ENCODE results near the gene NRAP.

Gene NRAP

DNA sequence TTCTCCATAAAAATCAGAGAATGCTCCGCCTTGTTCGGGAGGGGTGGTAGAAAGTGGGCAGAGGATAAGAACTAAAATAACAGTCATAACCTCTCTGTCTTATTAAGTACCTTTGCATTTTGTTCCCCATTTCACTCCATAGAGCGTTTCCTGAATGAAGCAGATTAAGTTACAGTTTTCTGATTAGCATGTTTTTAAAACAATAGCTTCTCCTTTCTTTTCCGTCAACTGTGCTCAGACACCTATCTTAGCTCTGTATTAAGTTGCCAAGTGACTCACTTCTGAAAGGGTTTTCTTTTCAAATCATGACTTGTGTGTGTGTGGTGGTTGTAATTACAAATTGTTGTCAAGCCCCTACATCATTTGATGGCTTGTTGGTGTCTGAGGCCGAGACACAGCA is 109.6 kb downstream of the NRAP start:
- no peaks in the 10 kb centered on the region for H3K4me1 ChIP-seq (ENCODE audit: control insufficient read depth, insufficient read depth, low read length, poor library complexity, severe bottlenecking)
- no peak overlapping the region for H3K27ac ChIP-seq (ENCODE audit: insufficient read depth, low read length, poor library complexity, severe bottlenecking)
- no peaks in the 10 kb centered on the region for H3K36me3 ChIP-seq (ENCODE audit: control insufficient read depth, insufficient read depth, low read length)
- H3K9me3 ChIP-seq (ENCODE audit: control insufficient read depth, low read length) = no peaks in the 10 kb centered on the region
- no peak overlapping the region for H3K4me3 ChIP-seq (ENCODE audit: insufficient read depth, low read depth, low read length, poor library complexity, severe bottlenecking)
- no peaks in the 10 kb centered on the region for H3K27me3 ChIP-seq (replicated peaks; ENCODE audit: control insufficient read depth, insufficient read depth, low read length, poor library complexity, severe bottlenecking)
- DNase-seq = no peak

DNA sequence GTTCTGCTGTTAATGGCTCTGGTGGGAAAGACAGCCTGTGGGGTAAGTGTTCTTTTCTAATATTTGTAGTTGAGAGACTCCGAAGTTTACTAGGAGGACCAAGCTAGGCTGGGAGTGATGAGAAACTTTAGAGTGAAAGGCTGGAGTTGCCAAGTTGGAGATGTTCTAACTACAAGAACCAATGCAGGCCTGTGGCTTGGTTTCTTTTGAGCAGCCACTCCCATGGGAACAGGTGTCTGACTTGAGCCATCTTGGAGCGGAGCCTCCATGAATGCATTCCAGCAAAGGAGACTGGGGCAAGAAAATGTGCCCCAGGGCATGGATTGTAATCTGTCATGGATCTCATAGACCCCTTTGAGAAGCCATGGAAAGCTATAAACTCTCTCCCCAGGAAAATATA is 110.7 kb downstream of the NRAP start:
- no peaks in the 10 kb centered on the region for H3K27me3 ChIP-seq (replicated peaks; ENCODE audit: control insufficient read depth, insufficient read depth, low read length, poor library complexity, severe bottlenecking)
- H3K36me3 ChIP-seq (ENCODE audit: control insufficient read depth, insufficient read depth, low read length) = no peaks in the 10 kb centered on the region
- H3K4me1 ChIP-seq (ENCODE audit: control insufficient read depth, insufficient read depth, low read length, poor library complexity, severe bottlenecking) = no peaks in the 10 kb centered on the region
- no peak overlapping the region for H3K27ac ChIP-seq (ENCODE audit: insufficient read depth, low read length, poor library complexity, severe bottlenecking)
- DNase-seq = no peak
- no peaks in the 10 kb centered on the region for H3K9me3 ChIP-seq (ENCODE audit: control insufficient read depth, low read length)
- no peak overlapping the region for H3K4me3 ChIP-seq (ENCODE audit: insufficient read depth, low read depth, low read length, poor library complexity, severe bottlenecking)

DNA sequence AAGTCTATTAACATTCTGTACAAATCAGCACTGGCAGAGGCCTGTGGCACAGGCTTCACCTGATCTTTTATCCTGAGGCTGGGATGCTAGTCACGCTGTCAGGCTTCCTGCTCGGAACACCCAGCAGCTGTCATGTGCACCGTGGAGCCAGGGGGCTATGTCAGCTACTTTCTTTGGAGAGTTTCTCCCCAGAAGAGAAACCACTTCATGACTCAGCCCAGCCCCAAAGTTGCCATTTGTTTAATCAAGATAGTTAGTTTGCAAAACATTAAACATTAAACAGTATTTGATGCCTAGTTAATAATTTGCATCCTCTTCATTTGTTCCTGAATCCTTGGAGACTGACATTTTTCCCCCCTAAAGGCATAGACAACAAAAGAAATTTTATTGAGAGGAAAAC is 111.1 kb downstream of the NRAP start, which contains the start of gene HABP2:
Gene HABP2 (plus strand): TSS at position 353 of the 400 bp plus-strand sequence. CDS start 69 bp downstream, outside the sequence.
- DNase-seq = no peak

DNA sequence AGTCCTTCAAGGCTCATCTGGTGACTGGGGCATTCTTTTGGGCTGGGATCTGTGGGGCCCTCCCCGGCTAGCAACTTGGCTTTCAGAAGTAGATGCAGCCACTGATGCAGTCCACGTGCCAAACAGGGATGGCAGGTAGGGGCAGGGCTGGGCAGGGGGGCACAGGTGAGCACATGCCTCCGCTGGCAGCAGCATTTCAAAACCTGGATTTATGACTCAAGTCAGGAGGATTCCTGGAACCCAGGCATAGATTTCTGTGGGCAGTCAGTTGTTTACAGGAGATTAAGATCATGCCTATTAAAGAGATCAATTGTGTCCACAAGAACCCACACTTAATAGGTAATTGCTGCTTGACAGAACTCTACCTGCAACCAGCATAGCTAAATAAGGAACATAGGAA is 111.8 kb downstream of the NRAP start:
- Histone ChIP-seq H3K27ac (ENCODE audit: insufficient read depth, low read length, poor library complexity, severe bottlenecking) (no peak overlapping the region), H3K27me3 (replicated peaks; ENCODE audit: control insufficient read depth, insufficient read depth, low read length, poor library complexity, severe bottlenecking) (no peaks in the 10 kb centered on the region), H3K9me3 (ENCODE audit: control insufficient read depth, low read length) (no peaks in the 10 kb centered on the region), H3K36me3 (ENCODE audit: control insufficient read depth, insufficient read depth, low read length) (no peaks in the 10 kb centered on the region), H3K4me1 (ENCODE audit: control insufficient read depth, insufficient read depth, low read length, poor library complexity, severe bottlenecking) (no peaks in the 10 kb centered on the region), H3K4me3 (ENCODE audit: insufficient read depth, low read depth, low read length, poor library complexity, severe bottlenecking) (no peak overlapping the region)
- DNase-seq = no peak

More for the DNA sequence above, 111.1 kb downstream of the NRAP start, which contains the start of gene HABP2:
- Histone ChIP-seq H3K4me1 (ENCODE audit: control insufficient read depth, insufficient read depth, low read length, poor library complexity, severe bottlenecking) (no peaks in the 10 kb centered on the region), H3K4me3 (ENCODE audit: insufficient read depth, low read depth, low read length, poor library complexity, severe bottlenecking) (no peak within 1 kb of the TSS), H3K27me3 (replicated peaks; ENCODE audit: control insufficient read depth, insufficient read depth, low read length, poor library complexity, severe bottlenecking) (no peaks in the 10 kb centered on the region), H3K36me3 (ENCODE audit: control insufficient read depth, insufficient read depth, low read length) (no peaks in the 10 kb centered on the region), H3K9me3 (ENCODE audit: control insufficient read depth, low read length) (no peaks in the 10 kb centered on the region), H3K27ac (ENCODE audit: insufficient read depth, low read length, poor library complexity, severe bottlenecking) (no peak within 1 kb of the TSS)

DNA sequence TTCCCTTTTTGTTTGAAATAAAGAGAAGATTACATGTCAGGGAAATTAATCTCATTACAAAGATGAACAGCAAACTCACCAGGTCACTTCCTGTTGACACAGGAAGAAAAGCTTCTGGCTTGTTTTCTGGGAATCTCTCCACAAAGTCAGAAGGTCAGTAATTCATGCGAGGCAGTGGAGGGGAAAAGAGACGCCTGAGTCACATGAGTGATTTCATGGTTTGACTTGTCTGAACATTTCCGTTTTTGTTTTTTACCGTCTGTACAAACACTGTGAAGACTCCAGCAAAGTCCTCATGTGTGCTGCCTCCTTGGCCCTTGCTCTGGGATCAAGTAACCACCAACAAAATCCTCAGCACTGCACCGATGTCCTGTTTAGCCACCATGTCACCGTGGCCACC is 113.5 kb downstream of the NRAP start:
- Histone ChIP-seq H3K27ac (ENCODE audit: insufficient read depth, low read length, poor library complexity, severe bottlenecking) (no peak overlapping the region), H3K4me3 (ENCODE audit: insufficient read depth, low read depth, low read length, poor library complexity, severe bottlenecking) (no peak overlapping the region), H3K36me3 (ENCODE audit: control insufficient read depth, insufficient read depth, low read length) (no peaks in the 10 kb centered on the region), H3K9me3 (ENCODE audit: control insufficient read depth, low read length) (no peaks in the 10 kb centered on the region), H3K4me1 (ENCODE audit: control insufficient read depth, insufficient read depth, low read length, poor library complexity, severe bottlenecking) (no peaks in the 10 kb centered on the region), H3K27me3 (replicated peaks; ENCODE audit: control insufficient read depth, insufficient read depth, low read length, poor library complexity, severe bottlenecking) (no peaks in the 10 kb centered on the region)
- no peak for DNase-seq

DNA sequence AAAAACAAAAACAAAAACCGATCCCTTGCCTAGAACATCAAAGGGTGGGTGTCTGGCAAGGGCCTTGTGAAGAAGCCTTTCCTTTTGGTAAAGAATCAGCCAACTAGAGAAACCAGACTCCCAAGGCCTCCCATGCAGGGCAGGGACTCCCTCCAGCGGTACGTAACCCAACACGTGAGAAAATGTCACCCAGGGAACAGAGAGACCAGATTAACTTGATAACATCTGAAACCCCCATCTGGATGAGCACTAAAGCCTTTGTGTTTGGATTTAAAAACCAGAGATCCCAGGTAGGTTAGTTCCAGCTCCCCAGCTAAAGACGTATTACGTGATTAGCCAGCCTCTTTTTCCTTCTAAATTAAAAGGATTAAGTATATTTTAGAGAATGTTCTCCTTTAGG is 114.0 kb downstream of the NRAP start:
- H3K4me1 ChIP-seq (ENCODE audit: control insufficient read depth, insufficient read depth, low read length, poor library complexity, severe bottlenecking) = no peaks in the 10 kb centered on the region
- DNase-seq = no peak
- H3K4me3 ChIP-seq (ENCODE audit: insufficient read depth, low read depth, low read length, poor library complexity, severe bottlenecking) = no peak overlapping the region
- no peaks in the 10 kb centered on the region for H3K9me3 ChIP-seq (ENCODE audit: control insufficient read depth, low read length)
- H3K27me3 ChIP-seq (replicated peaks; ENCODE audit: control insufficient read depth, insufficient read depth, low read length, poor library complexity, severe bottlenecking) = no peaks in the 10 kb centered on the region
- H3K27ac ChIP-seq (ENCODE audit: insufficient read depth, low read length, poor library complexity, severe bottlenecking) = no peak overlapping the region
- H3K36me3 ChIP-seq (ENCODE audit: control insufficient read depth, insufficient read depth, low read length) = no peaks in the 10 kb centered on the region

DNA sequence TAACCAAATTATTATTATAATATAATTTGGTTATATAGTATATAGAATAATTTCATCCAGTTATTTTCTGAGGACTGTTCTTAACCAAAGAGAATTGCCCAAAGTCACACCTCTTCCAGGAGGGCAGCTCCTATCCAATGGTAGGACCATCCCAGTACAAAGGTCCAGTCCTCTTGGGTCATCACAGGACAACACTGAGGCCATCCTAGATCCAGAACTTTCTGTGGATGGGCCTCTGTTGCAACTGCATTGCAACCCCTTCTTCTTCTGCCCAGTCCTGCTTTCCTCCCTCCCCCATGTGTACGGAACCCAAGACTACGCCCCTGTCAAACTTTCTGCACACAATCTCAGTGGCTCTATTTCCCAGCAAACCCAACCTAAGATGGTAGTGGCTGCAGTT is 116.4 kb downstream of the NRAP start:
- no peaks in the 10 kb centered on the region for H3K36me3 ChIP-seq (ENCODE audit: control insufficient read depth, insufficient read depth, low read length)
- no peak overlapping the region for H3K4me3 ChIP-seq (ENCODE audit: insufficient read depth, low read depth, low read length, poor library complexity, severe bottlenecking)
- no peaks in the 10 kb centered on the region for H3K9me3 ChIP-seq (ENCODE audit: control insufficient read depth, low read length)
- no peak overlapping the region for H3K27ac ChIP-seq (ENCODE audit: insufficient read depth, low read length, poor library complexity, severe bottlenecking)
- no peaks in the 10 kb centered on the region for H3K27me3 ChIP-seq (replicated peaks; ENCODE audit: control insufficient read depth, insufficient read depth, low read length, poor library complexity, severe bottlenecking)
- no peaks in the 10 kb centered on the region for H3K4me1 ChIP-seq (ENCODE audit: control insufficient read depth, insufficient read depth, low read length, poor library complexity, severe bottlenecking)
- DNase-seq = no peak

DNA sequence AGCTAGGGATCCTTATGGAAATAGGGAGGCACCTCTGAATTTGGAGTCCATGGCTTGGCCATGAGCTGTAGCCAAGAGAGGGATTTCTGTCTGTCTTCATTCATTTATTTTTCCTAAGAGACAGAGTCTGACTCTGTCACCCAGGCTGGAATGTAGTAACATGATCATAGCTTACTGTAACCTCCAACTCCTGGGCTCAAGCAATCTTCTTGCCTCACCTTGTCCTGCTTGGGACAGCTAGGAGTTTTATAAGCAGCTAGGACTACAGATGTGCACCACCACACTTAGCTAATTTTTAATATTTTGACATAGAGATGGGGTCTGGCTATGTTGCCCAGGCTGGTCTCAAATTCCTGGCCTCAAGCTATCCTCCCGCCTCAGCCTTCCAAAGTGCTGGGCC is 119.4 kb downstream of the NRAP start:
- no peaks in the 10 kb centered on the region for H3K9me3 ChIP-seq (ENCODE audit: control insufficient read depth, low read length)

DNA sequence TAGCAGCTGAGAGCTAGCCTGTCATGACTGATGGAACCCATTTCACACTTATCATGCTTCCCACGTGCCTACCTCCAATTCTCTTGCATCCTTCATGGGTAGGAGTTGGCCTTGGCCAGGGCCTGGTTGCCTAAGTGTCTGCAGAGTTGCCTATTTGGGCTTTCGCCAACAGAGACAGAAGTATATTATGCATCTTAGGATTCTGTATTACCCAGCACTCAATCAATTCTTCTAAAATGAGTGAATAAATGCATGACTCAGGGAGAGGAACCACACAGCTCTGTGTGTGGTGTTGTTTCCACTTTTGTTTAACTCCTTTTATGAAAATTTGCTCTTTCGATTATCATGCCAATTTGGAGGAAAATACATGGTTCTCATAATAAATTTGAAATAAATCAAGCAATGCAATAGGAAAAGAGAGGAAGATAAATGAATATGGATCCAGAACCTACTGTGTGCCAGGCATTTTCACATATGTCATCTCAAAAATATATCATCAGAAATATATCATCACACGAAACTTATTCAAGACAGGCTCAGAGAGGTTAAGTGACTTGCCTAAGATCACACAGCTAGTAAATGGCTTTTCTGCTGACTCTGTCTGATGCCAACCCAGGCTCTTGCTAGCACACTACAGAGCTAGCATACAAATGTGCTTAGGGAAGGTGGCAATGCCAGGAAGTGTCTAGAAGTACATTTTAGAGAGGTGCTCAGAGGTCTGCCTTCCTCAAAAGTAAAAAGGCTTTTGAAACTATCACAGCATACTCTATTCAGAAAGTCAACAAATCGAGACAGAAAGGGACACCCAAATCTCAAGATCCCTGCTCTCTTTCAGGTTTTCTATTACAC is 120.5 kb downstream of the NRAP start:
- Histone ChIP-seq H3K27ac (ENCODE audit: insufficient read depth, low read length, poor library complexity, severe bottlenecking) (no peak overlapping the region), H3K27me3 (replicated peaks; ENCODE audit: control insufficient read depth, insufficient read depth, low read length, poor library complexity, severe bottlenecking) (no peaks in the 10 kb centered on the region), H3K4me1 (ENCODE audit: control insufficient read depth, insufficient read depth, low read length, poor library complexity, severe bottlenecking) (no peaks in the 10 kb centered on the region), H3K9me3 (ENCODE audit: control insufficient read depth, low read length) (no peaks in the 10 kb centered on the region), H3K4me3 (ENCODE audit: insufficient read depth, low read depth, low read length, poor library complexity, severe bottlenecking) (no peak overlapping the region), H3K36me3 (ENCODE audit: control insufficient read depth, insufficient read depth, low read length) (no peaks in the 10 kb centered on the region)
- no peak for DNase-seq

More for the DNA sequence above, 119.4 kb downstream of the NRAP start:
- no peak overlapping the region for H3K27ac ChIP-seq (ENCODE audit: insufficient read depth, low read length, poor library complexity, severe bottlenecking)
- no peaks in the 10 kb centered on the region for H3K27me3 ChIP-seq (replicated peaks; ENCODE audit: control insufficient read depth, insufficient read depth, low read length, poor library complexity, severe bottlenecking)
- no peaks in the 10 kb centered on the region for H3K36me3 ChIP-seq (ENCODE audit: control insufficient read depth, insufficient read depth, low read length)
- DNase-seq = no peak
- H3K4me3 ChIP-seq (ENCODE audit: insufficient read depth, low read depth, low read length, poor library complexity, severe bottlenecking) = no peak overlapping the region
- no peaks in the 10 kb centered on the region for H3K4me1 ChIP-seq (ENCODE audit: control insufficient read depth, insufficient read depth, low read length, poor library complexity, severe bottlenecking)

DNA sequence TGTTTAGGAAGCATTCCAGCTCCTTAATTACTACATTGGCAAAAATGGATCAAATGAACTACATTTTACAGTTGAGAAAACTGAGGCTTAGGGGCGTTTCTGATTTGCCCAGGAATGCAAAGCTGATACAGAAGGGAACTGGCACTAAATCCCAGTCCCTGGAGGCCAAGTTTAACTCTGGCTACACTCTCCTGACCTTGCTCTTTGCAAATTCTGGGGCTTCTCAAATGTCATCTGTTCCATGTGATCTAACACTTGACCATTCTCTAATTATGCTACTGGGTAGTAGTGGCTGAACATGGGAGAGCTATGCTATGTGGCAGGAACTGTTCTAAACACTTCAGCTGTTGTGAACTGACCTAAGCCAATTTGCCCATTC is 122.3 kb downstream of the NRAP start:
- Histone ChIP-seq H3K36me3 (ENCODE audit: control insufficient read depth, insufficient read depth, low read length) (no peaks in the 10 kb centered on the region), H3K9me3 (ENCODE audit: control insufficient read depth, low read length) (no peaks in the 10 kb centered on the region), H3K27ac (ENCODE audit: insufficient read depth, low read length, poor library complexity, severe bottlenecking) (no peak overlapping the region), H3K4me1 (ENCODE audit: control insufficient read depth, insufficient read depth, low read length, poor library complexity, severe bottlenecking) (no peaks in the 10 kb centered on the region), H3K27me3 (replicated peaks; ENCODE audit: control insufficient read depth, insufficient read depth, low read length, poor library complexity, severe bottlenecking) (no peaks in the 10 kb centered on the region), H3K4me3 (ENCODE audit: insufficient read depth, low read depth, low read length, poor library complexity, severe bottlenecking) (no peak overlapping the region)
- DNase-seq = no peak

Data from effector memory CD4-positive, alpha-beta T cell (primary cell).